PFSK-1 (cell line): ENCODE data around the gene FKBP15.

Experiments
- FOXP2 ChIP-seq: optimal IDR thresholded peaks from 2 replicates; pipeline ENCODE3; 2011; ENCODE audit warnings: borderline replicate concordance, control low read depth, inconsistent platforms; ENCODE audit not compliant: insufficient read depth; ENCODE audit errors: extremely low read length, extremely low read depth
- POLR2AphosphoS5 ChIP-seq: IDR thresholded peaks from 2 replicates; pipeline ENCODE4 v1.6.1; 2012; ENCODE audit warnings: low read depth, mild to moderate bottlenecking, control low read depth, low read length, moderate library complexity
- SIN3A ChIP-seq: IDR thresholded peaks from 2 replicates; pipeline ENCODE4 v1.6.1; 2012; ENCODE audit warnings: mild to moderate bottlenecking, low read length, moderate library complexity, borderline replicate concordance; ENCODE audit not compliant: insufficient read depth
- TAF1 ChIP-seq: IDR thresholded peaks from 2 replicates; pipeline ENCODE4 v1.6.1; 2012; ENCODE audit warnings: low read length, control low read depth, borderline replicate concordance; ENCODE audit not compliant: insufficient read depth
- TF ChIP-seq, protein P1 (sequence below), 2 experiments: IDR thresholded peaks; 2 replicates each; pipeline versions ENCODE4 v1.6.1 to v1.8.0; 2011 to 2012; ENCODE audit warnings: low read depth in 2 of 2, low read length in 2 of 2, control low read depth in 1 of 2, inconsistent platforms in 1 of 2, mild to moderate bottlenecking in 1 of 2, moderate library complexity in 1 of 2; ENCODE audit not compliant: insufficient read depth in 1 of 2

The FKBP15 gene

DNA sequence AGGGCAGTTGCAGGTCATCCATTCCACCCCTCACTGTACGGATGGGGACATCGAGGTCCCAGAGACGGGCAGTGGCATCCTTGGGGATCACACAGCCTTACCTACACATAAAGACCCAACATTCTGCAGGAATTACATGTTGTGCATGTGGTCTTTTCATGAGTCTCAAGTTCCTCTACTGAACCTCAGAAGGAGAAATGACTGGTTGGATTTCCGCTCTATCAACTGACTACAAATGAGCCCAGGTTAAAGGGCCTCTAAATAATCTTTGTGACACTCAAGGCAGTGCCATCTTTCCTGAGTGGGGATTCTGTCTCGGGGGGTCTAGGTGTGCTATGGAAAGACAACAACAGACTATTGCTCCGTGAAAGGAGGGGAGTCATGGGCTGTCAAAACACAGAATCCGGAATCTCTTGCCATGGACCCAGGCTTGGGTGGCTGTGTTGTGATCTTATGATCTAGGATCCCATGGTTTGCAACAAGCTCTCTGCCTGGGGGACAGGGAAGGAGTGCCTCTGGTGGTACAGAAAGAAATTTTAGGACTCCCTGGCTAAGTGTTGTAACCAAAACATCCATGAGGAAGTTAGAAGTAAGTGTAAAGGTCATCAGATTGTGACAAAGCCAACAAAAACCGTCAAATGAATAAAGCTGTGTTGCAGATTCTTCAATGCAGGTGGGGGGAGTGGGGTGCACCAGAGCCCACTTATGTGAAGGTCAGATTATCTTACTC lies 72.1 kb downstream of the FKBP15 start:
- TF ChIP-seq FOXP2 (no peak), TAF1 (no peak), SIN3A (no peak), POLR2AphosphoS5 (no peak)
- TF ChIP-seq, protein P1, sequence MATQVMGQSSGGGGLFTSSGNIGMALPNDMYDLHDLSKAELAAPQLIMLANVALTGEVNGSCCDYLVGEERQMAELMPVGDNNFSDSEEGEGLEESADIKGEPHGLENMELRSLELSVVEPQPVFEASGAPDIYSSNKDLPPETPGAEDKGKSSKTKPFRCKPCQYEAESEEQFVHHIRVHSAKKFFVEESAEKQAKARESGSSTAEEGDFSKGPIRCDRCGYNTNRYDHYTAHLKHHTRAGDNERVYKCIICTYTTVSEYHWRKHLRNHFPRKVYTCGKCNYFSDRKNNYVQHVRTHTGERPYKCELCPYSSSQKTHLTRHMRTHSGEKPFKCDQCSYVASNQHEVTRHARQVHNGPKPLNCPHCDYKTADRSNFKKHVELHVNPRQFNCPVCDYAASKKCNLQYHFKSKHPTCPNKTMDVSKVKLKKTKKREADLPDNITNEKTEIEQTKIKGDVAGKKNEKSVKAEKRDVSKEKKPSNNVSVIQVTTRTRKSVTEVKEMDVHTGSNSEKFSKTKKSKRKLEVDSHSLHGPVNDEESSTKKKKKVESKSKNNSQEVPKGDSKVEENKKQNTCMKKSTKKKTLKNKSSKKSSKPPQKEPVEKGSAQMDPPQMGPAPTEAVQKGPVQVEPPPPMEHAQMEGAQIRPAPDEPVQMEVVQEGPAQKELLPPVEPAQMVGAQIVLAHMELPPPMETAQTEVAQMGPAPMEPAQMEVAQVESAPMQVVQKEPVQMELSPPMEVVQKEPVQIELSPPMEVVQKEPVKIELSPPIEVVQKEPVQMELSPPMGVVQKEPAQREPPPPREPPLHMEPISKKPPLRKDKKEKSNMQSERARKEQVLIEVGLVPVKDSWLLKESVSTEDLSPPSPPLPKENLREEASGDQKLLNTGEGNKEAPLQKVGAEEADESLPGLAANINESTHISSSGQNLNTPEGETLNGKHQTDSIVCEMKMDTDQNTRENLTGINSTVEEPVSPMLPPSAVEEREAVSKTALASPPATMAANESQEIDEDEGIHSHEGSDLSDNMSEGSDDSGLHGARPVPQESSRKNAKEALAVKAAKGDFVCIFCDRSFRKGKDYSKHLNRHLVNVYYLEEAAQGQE (IDR thresholded peaks at IDR 0.05; ENCODE audit: insufficient read depth in 1 of 2, low read depth in 2 of 2, low read length in 2 of 2), result no peak

DNA sequence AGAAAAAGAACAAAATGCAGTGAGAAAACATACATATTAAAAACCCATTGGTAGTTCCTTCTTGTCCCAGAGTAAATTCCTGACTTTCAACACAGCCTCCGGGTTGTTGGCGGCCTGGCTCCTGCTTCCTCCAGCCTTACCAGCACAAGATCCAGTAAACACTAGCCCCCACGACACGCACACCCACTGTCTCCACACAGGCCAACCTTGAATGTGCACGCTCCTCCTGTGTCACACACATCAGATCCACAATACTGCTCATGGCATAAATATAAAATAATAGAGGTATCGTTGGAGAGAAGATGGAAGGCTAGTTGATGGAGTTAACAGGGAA lies 72.7 kb downstream of the FKBP15 start:
- TF ChIP-seq POLR2AphosphoS5, result no peak
- no peak for TF ChIP-seq SIN3A
- no peak for TF ChIP-seq FOXP2
- TF ChIP-seq, protein P1 (IDR thresholded peaks at IDR 0.05; ENCODE audit: insufficient read depth in 1 of 2, low read depth in 2 of 2, low read length in 2 of 2), result no peak
- TF ChIP-seq TAF1, result no peak

DNA sequence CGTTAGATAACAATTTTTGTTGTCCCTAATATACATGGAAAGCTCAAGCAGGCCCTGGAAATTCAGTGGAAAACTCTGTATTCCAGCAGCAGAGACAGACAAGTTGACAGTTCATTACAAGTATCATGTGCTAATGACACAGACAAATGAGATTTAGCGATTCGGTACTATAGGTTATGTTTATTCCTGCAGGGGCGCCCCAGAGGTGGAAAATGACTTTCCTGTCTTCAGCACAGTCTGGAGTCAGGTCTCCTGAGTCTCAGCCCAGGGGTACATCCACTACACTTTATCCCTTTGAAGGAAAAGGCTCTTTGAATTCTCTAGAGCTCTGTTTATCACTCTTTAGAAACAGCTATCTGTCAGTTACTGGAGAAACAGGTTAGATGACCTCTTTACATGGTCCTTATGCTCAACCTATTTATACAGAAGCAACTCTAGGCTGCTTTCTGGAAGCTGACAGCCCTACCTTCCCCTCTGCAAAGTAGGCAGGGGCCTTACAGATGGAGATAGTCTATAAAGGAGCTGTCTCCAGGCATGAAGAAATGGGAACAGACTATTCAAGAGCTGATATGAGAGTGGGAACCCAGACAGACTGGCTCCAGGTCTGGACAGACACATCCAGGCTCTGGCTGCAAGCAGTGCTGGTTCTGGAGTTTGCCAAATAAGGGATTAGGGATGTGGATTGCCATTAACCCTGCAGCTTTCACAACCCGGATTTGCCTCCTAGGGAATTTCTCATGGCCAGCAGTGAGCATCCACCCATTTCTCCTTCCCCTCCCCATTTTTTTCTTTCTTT lies 77.4 kb downstream of the FKBP15 start:
- TF ChIP-seq POLR2AphosphoS5 (no peak), TAF1 (no peak), FOXP2 (no peak), SIN3A (no peak)
- TF ChIP-seq, protein P1 (IDR thresholded peaks at IDR 0.05; ENCODE audit: insufficient read depth in 1 of 2, low read depth in 2 of 2, low read length in 2 of 2), result no peak

DNA sequence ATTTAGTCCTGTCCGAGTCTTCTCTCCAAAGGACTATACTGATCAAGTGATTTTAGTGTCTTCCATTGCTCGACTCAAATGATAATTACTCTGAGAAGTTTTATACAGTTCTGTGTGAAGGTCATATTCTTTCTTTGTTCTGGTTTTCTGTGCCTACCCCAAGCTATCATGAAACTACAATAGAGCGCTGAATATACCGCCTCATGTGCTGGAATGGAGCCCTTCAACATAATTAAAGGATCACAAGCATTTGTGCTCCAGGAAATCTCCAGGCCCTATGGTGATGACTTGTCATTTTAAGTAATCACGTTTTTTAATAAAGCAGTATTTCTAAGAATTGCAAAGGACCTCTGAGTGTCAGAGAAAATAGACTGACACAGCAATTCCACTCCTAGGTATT lies 81.1 kb downstream of the FKBP15 start:
- TF ChIP-seq, protein P1 (IDR thresholded peaks at IDR 0.05; ENCODE audit: insufficient read depth in 1 of 2, low read depth in 2 of 2, low read length in 2 of 2), result no peak
- TF ChIP-seq SIN3A, result no peak
- TF ChIP-seq POLR2AphosphoS5, result no peak
- TF ChIP-seq FOXP2, result no peak
- TF ChIP-seq TAF1, result no peak
